ENCODE data around the gene DOCK4. TPM values are rescaled to one million over a fixed set of nuclear protein-coding genes. Genes with fewer than 3 reads are reported as not detected.
A peak's percentile ranks its signal among the peaks of the same experiment; 100 is the strongest.

The DOCK4 gene
- total RNA-seq, 1 donor from 2014 or later: 13.9 TPM

GRCh38 chr7:112068967-112069366, 137.2 kb downstream of the DOCK4 start:
- no peak for DNase-seq
- intact Hi-C loops (cut with micrococcal nuclease): no loop called here
- ATAC-seq: peak; percentile 90

- DNase-seq: no peak
- ATAC-seq: no peak
- intact Hi-C loops (cut with micrococcal nuclease): no loop called here
These were observed 138.3 kb downstream of the DOCK4 start for GRCh38 chr7:112067632-112068540.

GRCh38 chr7:112067200-112067599, 139.0 kb downstream of the DOCK4 start:
- no peak for DNase-seq
- intact Hi-C loops (cut with micrococcal nuclease): no loop called here
- ATAC-seq: no peak

- no peak for DNase-seq
- no peak for ATAC-seq
- intact Hi-C loops (cut with micrococcal nuclease): no loop called here
These were observed 140.4 kb downstream of the DOCK4 start for GRCh38 chr7:112065758-112066157.

- ATAC-seq (no peak), DNase-seq (no peak)
- intact Hi-C loops (cut with micrococcal nuclease): no loop called here
These were observed 141.4 kb downstream of the DOCK4 start for GRCh38 chr7:112064627-112065385.

GRCh38 chr7:112063974-112064373, 142.2 kb downstream of the DOCK4 start:
- DNase-seq (no peak), ATAC-seq (no peak)
- intact Hi-C loops (cut with micrococcal nuclease): no loop called here

GRCh38 chr7:112061051-112061450, 145.1 kb downstream of the DOCK4 start:
- intact Hi-C loops (cut with micrococcal nuclease): no loop called here
- ATAC-seq (no peak), DNase-seq (no peak)

GRCh38 chr7:112060625-112061024, 145.6 kb downstream of the DOCK4 start:
- DNase-seq (no peak), ATAC-seq (no peak)
- intact Hi-C loops (cut with micrococcal nuclease): no loop called here

GRCh38 chr7:112059675-112060074, 146.5 kb downstream of the DOCK4 start:
- ATAC-seq: no peak
- no peak for DNase-seq
- intact Hi-C loops (cut with micrococcal nuclease): no loop called here

GRCh38 chr7:112058686-112059085, 147.5 kb downstream of the DOCK4 start:
- intact Hi-C loops (cut with micrococcal nuclease): no loop called here
- DNase-seq (no peak), ATAC-seq (no peak)

GRCh38 chr7:112056409-112056808, 149.8 kb downstream of the DOCK4 start:
- intact Hi-C loops (cut with micrococcal nuclease): no loop called here
- no peak for DNase-seq
- ATAC-seq: no peak

GRCh38 chr7:112053737-112054069, 152.5 kb downstream of the DOCK4 start:
- intact Hi-C loops (cut with micrococcal nuclease): no loop called here
- ATAC-seq (no peak), DNase-seq (no peak)

- ATAC-seq: no peak
- no peak for DNase-seq
- intact Hi-C loops (cut with micrococcal nuclease): no loop called here
These were observed 153.0 kb downstream of the DOCK4 start for GRCh38 chr7:112052993-112053736.

- no peak for DNase-seq
- intact Hi-C loops (cut with micrococcal nuclease): no loop called here
- ATAC-seq: no peak
These were observed 153.7 kb downstream of the DOCK4 start for GRCh38 chr7:112052498-112052897.

- intact Hi-C loops (cut with micrococcal nuclease): no loop called here
- peak; percentile 28 for ATAC-seq
- DNase-seq: no peak
These were observed 155.8 kb downstream of the DOCK4 start for GRCh38 chr7:112050250-112050881.

- intact Hi-C loops (cut with micrococcal nuclease): no loop called here
These were observed 156.5 kb downstream of the DOCK4 start for GRCh38 chr7:112049555-112050249.

GRCh38 chr7:112047421-112047820, 158.8 kb downstream of the DOCK4 start:
- DNase-seq (no peak), ATAC-seq (no peak)
- intact Hi-C loops (cut with micrococcal nuclease): no loop called here

More at GRCh38 chr7:112049555-112050249, 156.5 kb downstream of the DOCK4 start:
- no peak for ATAC-seq
- DNase-seq: no peak

GRCh38 chr7:112045222-112045621, 161.0 kb downstream of the DOCK4 start:
- ATAC-seq (no peak), DNase-seq (no peak)
- intact Hi-C loops (cut with micrococcal nuclease): no loop called here

GRCh38 chr7:112042631-112043030, 163.6 kb downstream of the DOCK4 start:
- DNase-seq (no peak), ATAC-seq (no peak)
- intact Hi-C loops (cut with micrococcal nuclease): no loop called here
